LoVo (cell line): ENCODE data around the gene ZNF831.

ENCODE experiments used
- DNase-seq: peaks from one replicate; pipeline ENCODE4 v3.0.0-alpha.2; 2016; ENCODE audit warnings: low spot score

ZNF831 gene

GRCh38 chr20:59247731-59248684 lies 84.4 kb downstream of the ZNF831 start:
- DNase-seq = no peak

- no peak for DNase-seq
Measured at GRCh38 chr20:59250293-59250692, 86.7 kb downstream of the ZNF831 start.

GRCh38 chr20:59253325-59253724 lies 89.7 kb downstream of the ZNF831 start:
- DNase-seq = no peak

- no peak for DNase-seq
Measured at GRCh38 chr20:59253779-59254319, 90.2 kb downstream of the ZNF831 start.

GRCh38 chr20:59255256-59255655 lies 91.6 kb downstream of the ZNF831 start:
- no peak for DNase-seq

- no peak for DNase-seq
Measured at GRCh38 chr20:59258221-59258621, 94.6 kb downstream of the ZNF831 start.

GRCh38 chr20:59259946-59260345 lies 96.3 kb downstream of the ZNF831 start:
- DNase-seq = no peak

GRCh38 chr20:59265298-59265697 lies 101.7 kb downstream of the ZNF831 start:
- no peak for DNase-seq

- no peak for DNase-seq
Measured at GRCh38 chr20:59268870-59269269, 105.2 kb downstream of the ZNF831 start.

- no peak for DNase-seq
Measured at GRCh38 chr20:59269411-59270025, 105.9 kb downstream of the ZNF831 start.

GRCh38 chr20:59270380-59270779 lies 106.8 kb downstream of the ZNF831 start:
- DNase-seq = no peak

- DNase-seq = no peak
Measured at GRCh38 chr20:59273739-59274357, 110.2 kb downstream of the ZNF831 start.

GRCh38 chr20:59276938-59277337 lies 113.3 kb downstream of the ZNF831 start:
- DNase-seq = no peak

GRCh38 chr20:59284470-59284869 lies 120.8 kb downstream of the ZNF831 start:
- no peak for DNase-seq

- no peak for DNase-seq
Measured at GRCh38 chr20:59289994-59290393, 126.4 kb downstream of the ZNF831 start.

GRCh38 chr20:59291740-59292383 lies 128.2 kb downstream of the ZNF831 start:
- DNase-seq = peak; percentile 52

- no peak for DNase-seq
Measured at GRCh38 chr20:59295531-59295930, 131.9 kb downstream of the ZNF831 start.

- no peak for DNase-seq
Measured at GRCh38 chr20:59297686-59298085, 134.1 kb downstream of the ZNF831 start.

GRCh38 chr20:59299945-59300332 lies 136.3 kb downstream of the ZNF831 start:
- peak; percentile 14 for DNase-seq

GRCh38 chr20:59300333-59301081 lies 136.9 kb downstream of the ZNF831 start, which contains the start of gene EDN3:
Gene EDN3 (plus strand): TSS chr20:59300611. CDS start chr20:59300813, 202 bp downstream.
- DNase-seq = no peak

- DNase-seq = no peak
Measured at GRCh38 chr20:59301343-59302007, 137.9 kb downstream of the ZNF831 start.
